Esophagus squamous epithelium (tissue), 5 donors: Measurements from ENCODE around the gene GNG5. TPM values are rescaled to one million over a fixed set of nuclear protein-coding genes. Genes with fewer than 3 reads are reported as not detected.

Experiments used
- DNase-seq: peaks from one replicate; lab custom pipeline; 2025; lab: John Stamatoyannopoulos, UW
- H3K27ac ChIP-seq, 4 donors: fragments of 200-600 bp; sonication (generic); one replicate each; pipeline ENCODE4 v1.5.1; 2016 to 2019; ENCODE audit warnings: mild to moderate bottlenecking in 1 of 4
- H3K27me3 ChIP-seq, 4 donors: fragments of 200-600 bp; sonication (generic); 1 replicate in 3 of 4; 2 replicates in 1 of 4; pipeline versions ENCODE4 v1.5.1 to v1.6.0; 2017 to 2021; ENCODE audit warnings: antibody characterized with exemption in 1 of 4
- H3K36me3 ChIP-seq, 3 donors: fragments of 200-600 bp; sonication (generic); one replicate each; pipeline ENCODE4 v1.5.1; 2016 to 2019
- H3K4me1 ChIP-seq, 3 donors: fragments of 200-600 bp; sonication (generic); one replicate each; pipeline ENCODE4 v1.5.1; 2017 to 2019
- H3K4me3 ChIP-seq, 4 donors: fragments of 200-600 bp; sonication (generic); 1 replicate in 3 of 4; 2 replicates in 1 of 4; pipeline ENCODE4 v1.5.1; 2016 to 2019; ENCODE audit warnings: mild to moderate bottlenecking in 2 of 4, moderate library complexity in 1 of 4
- H3K9me3 ChIP-seq, 3 donors: fragments of 200-600 bp; sonication (generic); one replicate each; pipeline ENCODE4 v1.5.1; 2016 to 2019
- CTCF ChIP-seq, 6 experiments: fragments of 450-650 bp in 4 of 6; fragments of 200-600 bp in 2 of 6; sonication (generic) in 2 of 6; IDR thresholded peaks; one replicate each; pipeline ENCODE4 v1.5.1; 2016 to 2019; ENCODE audit warnings: antibody characterized with exemption in 6 of 6, mild to moderate bottlenecking in 4 of 6, moderate library complexity in 4 of 6
- POLR2A ChIP-seq, 4 donors: fragments of 450-650 bp; IDR thresholded peaks; one replicate each; pipeline ENCODE4 v1.6.1; 2017; ENCODE audit warnings: antibody characterized with exemption in 4 of 4, mild to moderate bottlenecking in 4 of 4, moderate library complexity in 3 of 4
- WGBS, 2 donors: methylation state at CpG; one replicate each; pipeline ENCODE4 v1.1.5; 2018; 5-methylcytosine and 5-hydroxymethylcytosine counted together
- intact Hi-C: fragments of 100-400 bp; cut with DNase I; formaldehyde crosslinking; loops from one replicate; pipeline ENCODE4 v1.15.0; 2022
- total RNA-seq, 4 donors: library from RNA; depleted of rRNA; stranded (reverse); fragments of >200 nt; gene quantifications; one replicate each; pipeline ENCODE4 v1.1.0, GENCODE V29; 2016
- donor health status: DM: yes; HTN: yes; CAD: no.

Gene GNG5
- total RNA-seq, 4 donors from 2014 or later = 51.3 to 137 (median 82.8) TPM

DNA sequence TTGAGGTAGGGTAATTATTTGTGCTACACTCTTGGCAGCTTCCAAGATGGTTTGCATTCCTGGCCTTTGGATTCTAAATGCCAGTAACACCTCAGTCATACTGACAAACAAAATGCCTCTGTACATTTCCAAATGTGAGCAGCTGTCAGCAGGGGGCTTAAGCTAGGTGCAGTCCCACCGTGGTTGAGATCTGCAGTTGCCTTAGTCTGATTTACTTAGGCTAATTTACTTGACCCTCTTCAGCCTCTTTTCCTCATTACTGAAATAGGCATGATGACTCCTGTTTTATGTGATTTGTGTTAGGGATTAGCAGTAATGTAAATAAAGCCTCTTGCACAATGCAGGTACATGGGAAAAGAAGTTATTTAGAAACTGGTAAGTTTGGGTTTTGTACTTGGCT is 13.7 kb downstream of the GNG5 start:
- H3K27ac ChIP-seq = no peak overlapping the region
- intact Hi-C loops = no loop called here
- peaks cover 0 to 10% (median 0%) of the 10 kb centered on the region in 3 donors for H3K4me1 ChIP-seq
- no peak for DNase-seq
- WGBS, 2 donors = 42 to 67% methylated on average over 1 of the region's 1 CpG
- no peaks in the 10 kb centered on the region for H3K9me3 ChIP-seq
- no peak overlapping the region for H3K4me3 ChIP-seq
- no peak for TF ChIP-seq POLR2A (IDR thresholded peaks at IDR 0.05)
- TF ChIP-seq CTCF (IDR thresholded peaks at IDR 0.05) = no peak
- H3K27me3 ChIP-seq = no peaks in the 10 kb centered on the region
- peaks cover 7 to 84% (median 27%) of the 10 kb centered on the region in 3 donors for H3K36me3 ChIP-seq

DNA sequence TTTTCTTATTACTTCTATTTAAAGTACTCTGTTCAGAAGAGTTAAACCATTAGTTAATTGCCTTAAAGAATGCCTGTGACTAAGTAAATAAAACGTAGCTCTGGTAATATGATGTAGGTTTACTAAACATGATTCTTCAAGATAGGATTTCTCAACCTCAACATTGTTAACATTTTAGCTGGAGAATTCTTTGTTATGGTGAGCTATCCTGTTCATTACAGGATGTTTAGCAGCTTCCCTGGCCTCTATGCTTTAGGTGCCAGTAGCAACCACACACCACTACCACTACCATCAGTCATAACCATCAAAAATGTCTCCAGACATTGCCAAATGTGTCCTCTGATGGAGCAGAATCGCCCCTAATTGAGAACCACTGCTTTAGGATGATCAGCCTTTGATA is 16.6 kb downstream of the GNG5 start:
- intact Hi-C loops = no loop called here
- H3K4me1 ChIP-seq = peaks cover 0 to 10% (median 0%) of the 10 kb centered on the region in 3 donors
- DNase-seq = no peak
- H3K27me3 ChIP-seq = no peaks in the 10 kb centered on the region
- H3K9me3 ChIP-seq = no peaks in the 10 kb centered on the region
- 90 to 93% methylated on average over 2 of the region's 2 CpGs for WGBS, 2 donors
- H3K36me3 ChIP-seq = peaks cover 0 to 81% (median 11%) of the 10 kb centered on the region in 3 donors
- H3K27ac ChIP-seq = no peak overlapping the region
- H3K4me3 ChIP-seq = no peak overlapping the region
- TF ChIP-seq POLR2A (IDR thresholded peaks at IDR 0.05) (no peak), CTCF (IDR thresholded peaks at IDR 0.05) (no peak)

GRCh38 chr1:84488107-84488506 is 18.3 kb downstream of the GNG5 start:
- H3K4me3 ChIP-seq = no peak overlapping the region
- 67 to 87% methylated on average over 3 of the region's 3 CpGs for WGBS, 2 donors
- TF ChIP-seq CTCF (IDR thresholded peaks at IDR 0.05) = no peak
- no peak for TF ChIP-seq POLR2A (IDR thresholded peaks at IDR 0.05)
- intact Hi-C loops = no loop called here
- H3K27ac ChIP-seq = no peak overlapping the region
- H3K4me1 ChIP-seq = peaks cover 0 to 8% (median 0%) of the 10 kb centered on the region in 3 donors
- H3K36me3 ChIP-seq = peaks cover 0 to 82% (median 11%) of the 10 kb centered on the region in 3 donors
- DNase-seq = no peak
- no peaks in the 10 kb centered on the region for H3K27me3 ChIP-seq
- no peaks in the 10 kb centered on the region for H3K9me3 ChIP-seq

DNA sequence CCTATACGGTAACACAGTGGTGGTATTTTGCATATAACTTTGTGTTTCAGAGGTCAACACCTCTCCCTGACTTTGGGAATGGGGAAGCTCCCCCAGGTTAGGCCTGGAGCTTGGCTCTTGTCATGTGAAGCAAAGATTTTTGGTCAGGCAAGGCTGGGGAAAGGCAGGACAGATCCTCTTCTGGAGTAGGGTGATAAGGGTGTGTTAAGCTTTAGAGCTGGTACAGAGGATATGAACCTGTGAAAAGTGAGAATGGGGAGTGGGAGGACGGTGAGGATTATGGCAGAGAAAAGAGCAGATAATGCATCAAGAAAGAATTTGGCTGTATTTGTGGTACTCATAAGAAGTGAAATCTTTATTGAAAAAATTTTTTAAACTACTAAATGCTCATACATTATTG is 25.1 kb downstream of the GNG5 start:
- Histone ChIP-seq H3K27me3 (peaks cover 0 to 19% (median 0%) of the 10 kb centered on the region in 4 donors), H3K36me3 (peaks cover 0 to 50% (median 0%) of the 10 kb centered on the region in 3 donors), H3K27ac (no peak overlapping the region), H3K4me1 (peaks cover 6 to 35% (median 12%) of the 10 kb centered on the region in 3 donors), H3K4me3 (no peak overlapping the region), H3K9me3 (no peaks in the 10 kb centered on the region)
- 92 to 98% methylated on average over 2 of the region's 2 CpGs for WGBS, 2 donors
- no peak for TF ChIP-seq CTCF (IDR thresholded peaks at IDR 0.05)
- TF ChIP-seq POLR2A (IDR thresholded peaks at IDR 0.05) = no peak
- no peak for DNase-seq
- intact Hi-C loops = no loop called here

DNA sequence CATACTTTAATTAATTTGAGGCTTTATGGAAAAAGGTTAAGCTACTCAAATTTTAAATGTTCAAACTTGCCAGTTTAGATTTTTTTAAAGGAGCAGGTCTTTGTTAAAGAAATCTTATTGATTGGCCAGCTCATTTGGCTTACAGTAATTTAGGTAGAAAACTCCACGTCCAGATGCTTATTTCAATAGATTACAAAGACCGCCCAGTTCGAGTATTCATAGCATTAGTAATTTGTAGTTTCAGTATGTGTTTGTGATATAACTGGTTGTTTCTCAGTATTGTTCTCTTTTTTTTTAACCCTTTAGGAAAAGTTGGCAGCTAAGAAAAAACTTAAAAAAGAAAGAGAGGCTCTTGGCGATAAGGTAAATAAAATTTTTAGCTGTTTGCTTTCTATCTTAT is 25.7 kb downstream of the GNG5 start:
- TF ChIP-seq CTCF (IDR thresholded peaks at IDR 0.05) = no peak
- no peak for TF ChIP-seq POLR2A (IDR thresholded peaks at IDR 0.05)
- Histone ChIP-seq H3K4me1 (peaks cover 6 to 35% (median 12%) of the 10 kb centered on the region in 3 donors), H3K27me3 (peaks cover 0 to 26% (median 0%) of the 10 kb centered on the region in 4 donors), H3K36me3 (peaks cover 0 to 44% (median 0%) of the 10 kb centered on the region in 3 donors), H3K27ac (no peak overlapping the region), H3K4me3 (peak overlapping the region in 3 of 4 donors; percentile 74 to 92 (median 76)), H3K9me3 (no peaks in the 10 kb centered on the region)
- 72 to 80% methylated on average over 4 of the region's 4 CpGs for WGBS, 2 donors
- intact Hi-C loops = no loop called here
- no peak for DNase-seq
